Measurements from ENCODE around the gene ATAD3C.
"Not testable (repeated sequence)": the region's sequence is repeated elsewhere in the genome, so short reads cannot be mapped to it uniquely, and the experiment has no call there.

Gene ATAD3C

DNA sequence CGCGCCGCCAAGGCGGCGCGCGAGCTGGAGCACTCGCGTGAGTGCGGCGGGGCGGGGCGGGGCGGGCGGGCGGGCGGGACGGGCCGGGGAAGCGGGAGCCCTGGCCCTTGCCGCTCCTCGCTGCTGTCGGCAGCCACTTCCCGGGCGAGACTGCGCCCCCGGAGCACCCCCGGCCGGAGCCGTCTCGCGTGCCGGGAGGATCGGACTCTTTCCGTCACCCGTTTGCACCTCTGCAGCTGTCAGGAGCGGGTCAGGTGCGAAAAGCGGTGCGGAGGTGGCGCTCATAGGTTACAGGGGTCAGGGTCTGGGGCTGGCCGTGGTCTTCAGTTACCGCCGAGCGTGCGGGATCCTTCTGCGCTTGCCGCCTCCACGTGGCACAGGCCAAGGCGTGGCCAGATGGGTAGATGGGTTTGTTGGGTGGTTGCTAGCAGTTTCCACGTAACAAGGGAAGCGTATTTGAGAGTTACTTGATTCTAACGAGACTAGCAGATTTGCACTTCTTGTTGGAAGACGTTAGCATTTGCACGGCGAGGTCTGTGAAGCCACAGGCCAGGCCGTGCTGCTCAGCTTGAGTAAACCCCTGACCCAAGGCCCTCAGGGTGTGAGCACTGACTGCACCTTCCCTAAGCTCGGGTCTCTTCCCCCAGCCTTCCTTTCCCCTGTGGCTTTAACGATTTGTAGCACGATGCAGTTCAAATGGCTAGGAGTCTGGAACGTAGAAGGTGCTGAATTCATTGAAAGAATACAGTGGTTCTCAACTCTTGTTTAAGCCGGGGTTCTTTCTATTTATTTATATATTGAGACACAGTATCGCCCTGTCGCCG lies 22.8 kb downstream of the ATAD3C start:
- DNase-seq (ENCODE audit: low spot score), result not testable (repeated sequence)

DNA sequence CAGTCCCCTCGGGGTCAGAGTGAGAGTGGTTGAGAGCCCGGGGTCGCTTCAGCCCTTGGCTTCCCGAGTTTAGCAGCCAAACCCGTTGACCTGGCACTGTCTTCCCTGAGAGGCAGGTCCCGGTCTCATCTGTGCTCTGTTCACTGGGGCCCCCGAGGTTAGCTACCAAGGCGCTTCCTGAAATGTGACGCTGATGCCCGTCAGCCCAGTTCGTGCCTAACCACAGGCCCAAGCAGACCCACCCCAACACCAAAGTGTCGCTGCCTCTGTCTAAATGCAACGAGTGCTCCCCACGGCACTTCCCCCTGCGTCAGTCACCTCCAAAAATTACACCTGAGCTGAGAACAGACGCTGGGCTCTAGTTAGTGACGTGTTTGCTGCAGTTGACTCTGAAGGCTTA lies 26.5 kb downstream of the ATAD3C start:
- DNase-seq (ENCODE audit: low spot score), result not testable (repeated sequence)

DNA sequence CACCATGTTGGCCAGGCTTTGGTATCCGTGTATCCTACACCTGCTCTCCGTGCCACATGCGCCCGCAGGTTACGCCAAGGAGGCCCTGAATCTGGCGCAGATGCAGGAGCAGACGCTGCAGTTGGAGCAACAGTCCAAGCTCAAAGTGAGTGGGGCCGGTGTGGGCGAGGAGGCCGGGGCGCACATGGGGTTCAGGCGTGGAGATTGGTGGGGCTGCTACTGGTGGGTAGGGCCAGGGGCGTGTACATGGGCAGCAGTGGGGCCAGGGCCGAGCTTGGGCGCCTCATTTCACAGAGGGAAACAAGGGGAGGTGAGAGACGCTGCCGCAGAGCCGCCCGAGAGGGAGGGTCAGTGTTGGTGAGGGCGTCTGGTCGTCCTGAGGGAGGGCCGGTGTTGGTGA lies 27.7 kb downstream of the ATAD3C start:
- DNase-seq (ENCODE audit: low spot score), result no peak

DNA sequence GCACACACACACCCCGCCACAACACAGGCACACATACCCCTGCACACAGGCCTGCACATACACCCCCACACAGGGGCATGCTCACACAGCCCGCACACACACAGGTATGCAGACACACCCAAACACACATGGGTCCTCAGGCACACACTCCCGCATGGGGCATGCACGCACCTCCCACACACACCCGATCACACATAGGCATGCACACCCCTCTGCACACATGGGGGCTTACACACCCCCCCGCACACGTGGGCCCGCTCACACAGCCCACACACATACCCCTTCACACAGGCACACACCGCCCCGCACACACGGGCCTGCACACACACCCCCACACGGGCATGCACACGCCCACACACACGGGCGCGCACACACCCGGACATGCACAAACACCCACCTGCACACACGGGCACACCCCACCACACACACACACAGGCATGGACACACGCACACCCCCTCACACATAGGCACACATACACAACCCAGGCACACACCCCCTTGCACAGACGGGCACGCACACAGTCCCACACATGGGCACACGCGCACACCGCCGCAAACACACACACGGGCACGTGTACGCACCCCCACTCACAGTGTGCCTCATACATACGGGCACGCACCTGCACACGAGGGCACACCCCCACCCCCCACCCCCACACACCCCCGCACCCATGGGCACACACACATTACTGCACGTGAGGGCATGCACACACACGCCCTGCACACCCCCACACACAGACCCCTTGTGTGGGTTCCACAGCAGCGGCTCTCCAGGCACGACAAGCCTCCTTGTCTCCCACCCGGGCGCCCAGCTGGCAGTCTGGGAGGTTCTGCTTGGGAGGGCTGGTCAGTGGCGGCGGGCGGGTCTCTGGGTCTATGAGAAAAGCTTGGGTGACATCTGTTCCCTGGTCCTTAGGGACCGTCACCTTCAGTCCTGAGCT lies 30.3 kb downstream of the ATAD3C start:
- DNase-seq (ENCODE audit: low spot score), result no peak

DNA sequence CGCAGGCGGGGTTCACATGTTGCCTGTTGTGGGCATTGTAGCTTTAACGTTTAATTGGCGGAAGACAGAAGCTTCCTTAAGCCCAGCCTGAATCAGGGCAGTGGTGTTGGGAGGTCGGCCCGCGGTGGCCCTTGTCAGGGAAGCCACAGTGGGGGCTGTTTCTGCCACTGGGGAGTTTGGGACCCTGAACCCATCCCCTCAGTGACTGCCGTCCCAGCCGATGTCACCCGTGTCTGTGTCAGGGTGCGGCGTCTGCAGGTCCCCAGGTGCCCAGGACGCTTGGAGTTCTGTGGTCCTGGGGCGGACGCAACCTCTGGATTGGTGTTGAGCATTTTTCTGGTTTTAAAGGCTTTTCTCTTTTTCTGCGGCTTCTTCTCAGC lies 31.0 kb downstream of the ATAD3C start:
- not testable (repeated sequence) for DNase-seq (ENCODE audit: low spot score)

DNA sequence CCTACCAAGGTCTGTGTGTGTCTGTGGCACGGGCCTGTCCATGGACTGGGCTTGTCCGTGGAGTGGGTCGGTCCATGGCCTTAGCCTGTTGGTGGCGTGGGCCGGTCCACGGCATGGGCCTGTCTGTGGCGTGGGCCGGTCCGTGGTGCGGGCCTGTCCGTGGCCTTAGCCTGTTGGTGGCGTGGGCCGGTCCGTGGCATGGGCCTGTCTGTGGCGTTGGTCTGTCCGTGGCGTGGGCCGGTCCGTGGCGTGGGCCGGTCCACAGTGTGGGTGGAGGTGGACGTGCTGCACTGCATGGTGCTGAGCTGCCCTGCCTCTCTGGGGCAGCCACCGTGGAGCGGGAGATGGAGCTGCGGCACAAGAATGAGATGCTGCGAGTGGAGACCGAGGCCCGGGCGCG lies 32.3 kb downstream of the ATAD3C start:
- DNase-seq (ENCODE audit: low spot score), result not testable (repeated sequence)

DNA sequence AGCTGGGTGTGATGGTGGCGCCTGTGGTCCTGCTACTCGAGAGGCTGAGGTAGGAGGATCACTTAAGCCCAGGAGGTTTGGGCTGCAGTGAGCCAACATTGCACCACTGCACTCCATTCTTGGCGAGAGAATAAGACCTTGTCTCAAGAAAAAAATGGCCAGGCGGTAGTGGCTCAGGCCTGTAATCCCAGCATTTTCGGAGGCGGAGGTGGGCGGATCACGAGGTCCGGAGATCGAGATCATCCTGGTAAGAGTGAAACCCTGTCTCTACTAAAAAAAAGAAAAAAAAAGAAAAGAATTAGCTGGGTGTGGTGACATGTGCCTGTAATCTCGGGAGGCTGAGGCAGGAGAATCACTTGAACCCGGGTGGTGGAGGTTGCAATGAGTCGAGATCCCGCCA lies 33.4 kb downstream of the ATAD3C start:
- DNase-seq (ENCODE audit: low spot score), result no peak

DNA sequence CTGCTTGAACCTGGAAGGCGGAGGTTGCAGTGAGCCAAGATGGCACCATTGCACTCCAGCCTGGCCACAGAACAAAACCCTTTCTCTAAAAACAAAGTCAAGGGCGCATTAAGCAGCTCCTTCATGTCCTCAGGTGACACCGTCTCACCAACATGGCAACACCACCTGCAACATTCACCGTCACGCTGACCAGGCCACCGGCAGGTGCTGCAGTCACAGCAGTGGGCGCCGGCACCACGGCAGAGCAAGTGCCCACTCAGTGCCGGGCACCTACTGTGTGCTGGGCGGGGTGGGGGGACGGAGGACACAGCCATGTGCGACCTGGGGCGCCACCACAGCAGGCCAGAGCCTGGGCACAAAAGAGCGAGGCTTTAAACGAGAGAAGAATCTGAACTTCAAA lies 34.2 kb downstream of the ATAD3C start:
- DNase-seq (ENCODE audit: low spot score), result no peak

DNA sequence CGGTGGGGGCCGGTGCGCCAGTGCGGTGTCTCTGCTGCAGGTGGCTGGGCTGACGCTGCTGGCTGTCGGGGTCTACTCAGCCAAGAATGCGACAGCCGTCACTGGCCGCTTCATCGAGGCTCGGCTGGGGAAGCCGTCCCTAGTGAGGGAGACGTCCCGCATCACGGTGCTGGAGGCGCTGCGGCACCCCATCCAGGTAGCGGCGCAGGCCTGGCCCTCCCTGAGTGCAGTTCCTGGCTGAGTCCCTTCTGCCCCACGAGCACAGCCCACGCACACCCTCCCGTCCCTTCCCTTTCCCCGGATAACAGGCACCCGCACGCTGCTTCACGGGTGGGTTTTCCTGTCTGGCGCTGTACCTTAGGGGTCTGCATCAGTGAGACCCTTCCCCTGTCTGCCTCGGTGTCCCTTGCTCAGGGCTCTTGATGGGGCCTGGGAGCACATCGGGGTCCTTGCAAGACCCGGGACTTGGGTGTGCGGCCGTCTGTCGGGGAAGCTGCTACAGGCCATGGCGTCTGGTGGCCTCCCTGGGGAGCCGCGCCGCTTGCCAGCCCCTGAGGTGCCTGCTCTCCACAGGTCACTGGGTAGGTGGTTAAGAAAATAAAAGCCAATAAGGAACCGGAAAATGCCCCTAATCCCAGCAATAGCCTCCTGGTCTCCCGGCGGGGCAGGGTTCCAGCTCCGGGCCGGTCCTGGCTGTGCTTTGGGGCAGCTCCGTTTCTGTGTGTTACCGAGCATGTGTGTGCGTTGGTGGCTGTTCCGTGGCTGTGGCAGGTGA lies 35.7 kb downstream of the ATAD3C start:
- DNase-seq (ENCODE audit: low spot score), result not testable (repeated sequence)

DNA sequence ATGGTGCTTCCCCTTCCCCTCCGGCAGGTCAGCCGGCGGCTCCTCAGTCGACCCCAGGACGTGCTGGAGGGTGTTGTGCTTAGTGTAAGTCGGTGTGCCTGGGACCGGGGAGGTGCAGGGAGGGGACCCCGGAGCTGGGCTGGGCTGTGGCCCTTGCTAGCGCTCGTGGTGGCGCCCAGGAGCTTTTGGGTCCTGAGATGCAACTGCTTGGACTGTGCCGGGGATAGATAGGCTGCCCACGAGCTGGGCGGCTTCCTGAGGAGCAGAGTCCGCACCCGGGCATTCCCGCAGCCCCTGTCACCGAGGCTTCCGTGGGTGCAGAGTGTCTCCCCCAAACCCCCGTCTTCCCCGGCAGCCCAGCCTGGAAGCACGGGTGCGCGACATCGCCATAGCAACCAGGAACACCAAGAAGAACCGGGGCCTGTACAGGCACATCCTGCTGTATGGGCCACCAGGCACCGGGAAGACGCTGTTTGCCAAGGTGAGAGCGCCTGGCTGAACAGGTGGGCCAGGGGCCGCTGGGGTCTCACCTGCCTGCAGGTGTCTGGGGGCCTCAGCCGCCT lies 36.3 kb downstream of the ATAD3C start:
- DNase-seq (ENCODE audit: low spot score), result not testable (repeated sequence)

DNA sequence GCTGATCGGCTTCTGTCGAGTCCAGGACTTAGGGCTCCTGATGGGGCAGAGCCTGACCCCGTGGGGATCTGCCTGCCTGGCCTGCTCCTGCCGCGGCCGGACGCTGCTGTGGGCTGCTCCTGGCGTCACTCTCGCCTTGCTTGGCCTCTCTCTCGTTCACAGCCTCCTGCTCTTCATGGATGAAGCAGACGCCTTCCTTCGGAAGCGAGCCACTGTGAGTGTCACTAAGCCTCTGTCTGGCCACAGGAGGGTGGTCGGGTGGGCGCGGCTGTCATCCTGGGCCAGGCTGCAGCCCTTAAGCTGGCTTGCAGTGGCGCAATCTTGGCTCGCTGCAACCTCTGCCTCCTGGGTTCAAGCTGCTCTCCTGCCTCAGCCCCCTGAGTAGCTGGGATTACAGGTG lies 38.2 kb downstream of the ATAD3C start:
- no peak for DNase-seq (ENCODE audit: low spot score)

DNA sequence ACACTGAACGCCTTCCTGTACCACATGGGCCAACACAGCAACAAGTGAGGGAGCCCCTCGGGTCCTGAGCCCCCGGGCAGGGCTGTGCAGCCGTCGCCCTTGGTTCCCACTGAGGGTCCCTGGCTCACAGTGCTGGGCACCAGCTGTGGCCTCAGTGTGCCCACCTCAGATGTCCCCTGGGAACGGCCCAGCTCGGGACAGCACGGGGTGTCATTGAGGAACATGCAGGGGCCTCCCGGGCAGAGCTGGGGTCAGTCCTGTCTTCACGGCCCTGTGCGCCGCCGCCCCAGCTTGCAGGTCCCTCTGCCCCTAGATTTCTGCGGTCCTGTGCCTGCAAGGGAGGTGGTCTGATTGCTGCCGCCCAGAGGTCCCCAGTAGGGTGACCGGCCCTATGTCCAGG lies 39.7 kb downstream of the ATAD3C start:
- no peak for DNase-seq (ENCODE audit: low spot score)

DNA sequence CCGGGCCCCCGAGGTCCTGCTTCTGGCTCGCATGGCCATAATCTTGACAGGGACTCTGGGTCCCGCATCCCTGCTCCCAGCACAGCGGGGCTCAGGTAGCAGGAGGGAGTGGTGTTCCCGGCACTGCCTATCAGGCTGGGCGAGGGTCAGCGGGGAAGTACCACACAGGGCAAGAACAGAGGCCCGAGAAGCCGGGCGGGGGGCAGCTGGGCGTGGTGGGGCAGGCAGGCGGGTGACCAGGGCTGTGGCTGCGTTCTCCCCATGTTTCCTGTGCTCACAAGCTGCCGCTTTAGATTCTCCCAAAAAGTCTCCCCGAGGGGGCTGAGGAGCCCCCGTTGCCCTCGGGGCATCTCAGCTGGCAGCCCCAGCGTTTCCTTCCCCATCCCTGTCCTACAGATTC lies 40.4 kb downstream of the ATAD3C start:
- no peak for DNase-seq (ENCODE audit: low spot score)

DNA sequence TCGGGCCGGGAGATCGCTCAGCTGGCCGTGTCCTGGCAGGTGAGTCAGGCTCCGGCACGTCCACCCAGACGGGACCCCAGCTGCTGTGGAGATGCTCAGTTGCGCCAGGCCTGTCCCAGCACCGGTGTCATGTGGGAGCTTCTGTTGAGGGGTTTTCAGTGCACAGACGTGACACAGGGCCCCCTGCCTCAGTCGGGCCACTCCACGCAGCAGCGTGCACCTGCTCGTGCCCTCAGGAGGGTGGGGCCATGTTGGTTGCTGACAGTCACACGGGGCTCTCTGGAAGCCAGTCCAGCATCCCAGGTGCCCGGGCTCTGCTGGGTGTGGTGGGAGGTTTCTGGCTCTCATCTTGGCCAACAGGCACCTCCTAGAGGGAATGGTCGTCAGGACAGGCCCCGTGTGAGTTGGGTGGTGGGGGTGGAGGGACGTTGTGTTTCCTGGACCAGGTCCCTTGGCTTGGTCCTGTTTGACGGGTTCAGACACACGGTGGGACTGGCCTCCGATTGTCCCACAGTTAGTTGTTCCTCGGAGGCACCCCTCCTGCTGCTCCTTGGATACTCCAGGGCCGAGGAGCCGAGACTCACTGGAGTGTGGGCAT lies 41.2 kb downstream of the ATAD3C start:
- DNase-seq (ENCODE audit: low spot score), result no peak

DNA sequence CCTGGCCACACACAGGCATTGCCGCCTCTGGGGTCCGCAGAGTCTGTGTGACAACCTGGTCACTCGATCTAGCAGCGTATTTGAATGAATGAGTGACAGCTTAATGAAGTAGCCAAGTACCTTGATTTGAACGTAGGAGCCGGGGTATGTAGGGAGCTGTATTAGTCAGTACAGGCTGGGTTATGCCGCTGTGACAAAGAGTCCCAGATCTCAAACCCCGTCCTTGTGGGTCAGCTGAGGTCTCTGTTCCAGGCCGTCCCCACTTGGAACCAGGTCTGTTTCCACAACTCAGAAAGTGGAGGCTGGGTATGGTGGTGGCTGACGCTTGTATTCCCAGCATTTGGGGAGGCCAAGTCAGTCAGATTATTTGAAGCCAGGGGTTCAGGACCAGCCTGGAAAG lies 42.1 kb downstream of the ATAD3C start:
- no peak for DNase-seq (ENCODE audit: low spot score)

DNA sequence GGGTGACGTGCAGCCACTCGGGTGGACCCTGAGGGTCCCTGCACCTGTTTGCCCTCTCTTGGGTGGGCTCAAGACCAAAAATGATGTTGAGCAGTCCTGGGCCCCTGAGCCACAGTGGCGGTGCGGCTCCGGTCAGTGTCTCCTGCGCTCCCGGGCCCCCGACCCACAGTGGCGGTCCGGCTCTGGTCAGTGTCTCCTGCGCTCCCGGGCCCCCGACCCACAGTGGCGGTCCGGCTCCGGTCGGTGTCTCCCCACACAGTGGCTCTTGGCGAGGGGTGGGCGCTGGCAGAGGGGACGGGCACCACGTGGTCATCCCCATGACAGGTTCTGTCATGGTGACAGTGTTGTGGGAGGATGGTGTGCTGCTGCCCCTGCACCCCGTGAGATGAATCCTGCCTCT lies 44.8 kb downstream of the ATAD3C start:
- not testable (repeated sequence) for DNase-seq (ENCODE audit: low spot score)

DNA sequence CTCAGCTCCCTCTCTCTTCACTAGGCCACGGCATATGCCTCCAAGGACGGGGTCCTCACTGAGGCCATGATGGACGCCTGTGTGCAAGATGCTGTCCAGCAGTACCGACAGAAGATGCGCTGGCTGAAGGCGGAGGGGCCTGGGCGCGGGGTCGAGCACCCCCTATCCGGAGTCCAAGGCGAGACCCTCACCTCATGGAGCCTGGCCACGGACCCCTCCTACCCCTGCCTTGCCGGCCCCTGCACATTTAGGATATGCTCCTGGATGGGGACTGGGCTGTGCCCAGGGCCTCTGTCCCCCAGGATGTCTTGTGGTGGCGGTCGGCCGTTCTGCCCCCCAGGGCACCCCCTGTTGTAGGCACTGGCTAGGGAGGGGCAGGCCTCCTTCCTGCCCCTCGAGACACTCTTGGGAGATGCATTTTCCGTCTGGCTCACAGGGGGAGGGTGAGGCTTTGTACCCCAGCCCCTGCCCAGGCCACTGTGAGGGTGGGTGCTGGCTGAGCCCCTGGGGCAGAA lies 46.0 kb downstream of the ATAD3C start:
- not testable (repeated sequence) for DNase-seq (ENCODE audit: low spot score)

DNA sequence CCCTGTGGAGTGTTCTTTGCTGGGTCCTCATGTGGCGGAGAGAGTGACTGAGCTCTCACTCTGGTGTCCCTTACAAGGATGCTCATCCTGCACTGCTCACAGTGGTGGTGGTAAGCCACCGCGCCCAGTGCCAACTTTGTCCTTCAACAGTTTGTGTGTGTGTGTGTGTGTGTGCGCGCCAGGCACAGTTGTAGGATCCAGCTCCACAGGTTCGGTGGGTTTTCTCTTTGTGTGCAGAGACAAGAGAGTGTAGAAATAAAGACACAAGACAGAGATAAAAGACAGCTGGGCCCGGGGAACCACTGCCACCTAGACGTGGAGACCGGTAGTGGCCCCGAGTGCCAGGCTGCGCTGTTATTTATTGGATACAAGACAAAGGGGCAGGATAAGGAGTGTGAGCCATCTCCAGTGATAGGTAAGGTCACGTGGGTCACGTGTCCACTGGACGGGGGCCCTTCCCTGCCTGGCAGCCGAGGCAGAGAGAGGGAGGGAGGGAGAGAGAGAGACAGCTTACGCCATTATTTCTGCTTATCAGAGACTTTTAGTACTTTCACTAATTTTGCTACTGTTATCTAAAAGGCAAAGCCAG lies 55.4 kb downstream of the ATAD3C start:
- peak; percentile 42 for DNase-seq (ENCODE audit: low spot score)

DNA sequence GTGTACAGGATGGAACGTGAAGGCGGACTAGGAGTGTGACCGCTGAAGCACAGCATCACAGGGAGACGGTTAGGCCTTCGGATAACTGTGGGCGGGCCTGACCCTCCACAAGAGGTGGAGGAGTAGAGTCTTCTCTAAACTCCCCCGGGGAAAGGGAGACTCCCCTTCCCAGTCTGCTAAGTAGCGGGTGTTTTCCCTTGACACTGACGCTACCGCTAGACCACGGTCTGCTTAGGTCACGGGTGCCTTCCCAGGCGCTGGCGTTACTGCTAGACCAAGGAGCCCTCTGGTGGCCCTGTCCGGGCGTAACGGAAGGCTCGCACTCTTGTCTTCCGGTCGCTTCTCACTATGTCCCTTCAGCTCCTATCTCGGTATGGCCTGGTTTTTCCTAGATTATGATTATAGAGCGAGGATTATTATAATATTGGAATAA lies 55.9 kb downstream of the ATAD3C start:
- DNase-seq (ENCODE audit: low spot score), result peak; percentile 40

DNA sequence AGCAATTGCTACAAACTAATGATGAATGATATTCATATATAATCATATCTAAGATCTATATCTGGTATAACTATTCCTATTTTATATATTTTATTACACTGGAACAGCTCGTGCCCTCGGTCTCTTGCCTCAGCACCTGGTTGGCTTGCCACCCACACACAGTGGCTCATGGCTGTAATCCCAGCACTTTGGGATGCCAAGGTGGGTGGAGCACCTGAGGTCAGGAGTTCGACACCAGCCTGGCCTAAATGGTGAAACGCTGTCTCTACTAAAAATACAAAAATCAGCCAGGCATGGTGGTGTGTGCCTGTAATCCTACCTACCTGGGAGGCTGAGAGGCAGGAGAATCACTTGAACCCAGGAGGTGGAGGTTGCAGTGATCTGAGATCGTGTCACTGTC lies 56.3 kb downstream of the ATAD3C start:
- DNase-seq (ENCODE audit: low spot score), result not testable (repeated sequence)

DNA sequence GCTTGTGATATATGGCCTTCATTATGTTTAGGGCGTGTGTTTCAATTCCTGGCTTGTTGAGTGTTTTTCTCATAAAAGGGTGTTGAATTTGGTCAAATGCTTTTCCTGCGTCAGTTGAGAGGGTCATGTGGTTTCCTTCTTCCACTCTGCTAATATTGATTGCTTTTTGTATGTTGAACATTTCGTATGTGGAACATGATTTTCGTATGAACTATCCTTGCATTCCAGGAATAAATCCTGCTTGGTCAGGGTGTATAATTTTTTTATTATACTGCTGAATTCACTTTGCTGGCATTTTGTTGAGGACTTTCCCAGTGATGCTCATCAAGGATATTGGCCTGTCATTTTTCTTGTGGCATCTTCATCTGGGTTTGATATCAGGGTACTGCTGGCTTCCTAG lies 57.8 kb downstream of the ATAD3C start:
- no peak for DNase-seq (ENCODE audit: low spot score)
